Body of pancreas (tissue), 4 donors: ENCODE measurements around the gene G3BP2. TPM values are rescaled to one million over a fixed set of nuclear protein-coding genes. Genes with fewer than 3 reads are reported as not detected.

Experiments
- ATAC-seq: fragments of 150-250 bp; one replicate; pipeline ENCODE4 v1.9.1; 2016
- DNase-seq, 4 donors: peaks; one replicate each; pipeline ENCODE4 v3.0.0-alpha.2; 2019
- H3K27ac ChIP-seq, 4 donors: fragments of 200-600 bp; sonication (generic); 1 replicate in 3 of 4; 2 replicates in 1 of 4; pipeline versions ENCODE4 v1.5.1 to v1.6.1; 2016 to 2019; ENCODE audit warnings: mild to moderate bottlenecking in 1 of 4, mixed read lengths in 1 of 4, moderate library complexity in 1 of 4
- H3K27me3 ChIP-seq, 2 donors: fragments of 200-600 bp; sonication (generic); one replicate each; pipeline ENCODE4 v1.6.0; 2016; ENCODE audit warnings: mild to moderate bottlenecking in 1 of 2
- H3K36me3 ChIP-seq, 2 donors: fragments of 200-600 bp; sonication (generic); replicated peaks in 1 of 2; 2 replicates each; pipeline ENCODE4 v1.5.1; 2016; ENCODE audit warnings: low read depth in 2 of 2; ENCODE audit not compliant: insufficient read depth in 1 of 2
- H3K4me1 ChIP-seq: fragments of 200-600 bp; sonication (generic); one replicate; pipeline ENCODE4 v1.6.0; 2016
- H3K4me3 ChIP-seq, 2 donors: fragments of 200-600 bp; sonication (generic); 1 replicate in 1 of 2; 2 replicates in 1 of 2; pipeline ENCODE4 v1.5.1; 2016 to 2019
- H3K9me3 ChIP-seq, 3 donors: fragments of 200-600 bp; sonication (generic); 1 replicate in 2 of 3; 2 replicates in 1 of 3; pipeline ENCODE4 v1.5.1; 2016
- POLR2A ChIP-seq, 3 donors: fragments of 450-650 bp; IDR thresholded peaks; one replicate each; pipeline ENCODE4 v1.6.1; 2016; ENCODE audit warnings: antibody characterized with exemption in 3 of 3, mild to moderate bottlenecking in 2 of 3
- WGBS, 2 donors: methylation state at CpG; one replicate each; pipeline ENCODE4 v1.1.5; 2017; 5-methylcytosine and 5-hydroxymethylcytosine counted together
- intact Hi-C: fragments of 100-400 bp; cut with DNase I; formaldehyde crosslinking; loops from one replicate; pipeline ENCODE4 v1.15.1; 2023
- total RNA-seq, 2 donors: library from RNA; depleted of rRNA; stranded (reverse); fragments of >200 nt; gene quantifications; one replicate each; pipeline ENCODE4 v1.1.0, GENCODE V29; 2016
- TF ChIP-seq, protein P1 (sequence below), 7 experiments: fragments of 450-650 bp in 4 of 7; fragments of 200-600 bp in 3 of 7; sonication (generic) in 3 of 7; IDR thresholded peaks; one replicate each; pipeline ENCODE4 v1.5.1; 2016 to 2019; ENCODE audit warnings: antibody characterized with exemption in 7 of 7

The G3BP2 gene
- total RNA-seq, 2 donors from 2014 or later, result 29.7 to 65.6 TPM

DNA sequence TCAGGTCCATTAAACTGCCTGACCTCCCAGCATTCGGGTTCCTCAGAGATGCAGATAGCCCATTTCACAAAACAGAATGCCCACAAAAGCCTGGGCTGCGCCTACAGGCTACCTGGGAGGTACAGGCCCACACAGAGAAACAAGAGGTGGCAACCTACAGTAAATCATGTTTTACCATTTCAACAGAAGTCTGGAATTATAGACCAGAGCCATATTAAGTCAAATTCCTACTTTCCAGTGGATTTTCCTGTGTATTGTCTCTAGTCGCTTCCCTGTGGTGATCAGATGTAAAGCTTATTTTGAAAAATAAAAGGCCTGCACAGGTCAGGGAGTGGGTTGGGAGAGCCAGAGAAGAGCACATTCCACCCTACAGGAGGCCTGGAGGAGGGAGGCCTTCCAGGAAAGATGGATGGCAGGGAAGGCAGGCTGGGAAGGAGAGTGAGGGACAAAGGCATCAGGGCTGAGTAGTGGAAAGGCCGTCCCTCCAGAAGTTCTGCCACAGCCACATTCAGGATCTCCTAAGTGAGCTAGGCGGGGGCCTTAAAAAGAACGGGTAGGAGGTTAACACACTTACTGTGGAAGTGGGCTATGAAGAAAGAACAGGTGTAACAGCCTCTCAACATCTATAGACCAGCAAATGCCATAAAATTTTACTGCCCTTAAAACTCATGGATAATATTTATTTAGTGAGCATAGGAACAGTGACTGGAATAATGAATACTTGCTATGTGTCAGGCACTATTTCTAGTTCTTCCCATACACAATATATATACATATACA is 32.2 kb upstream of the G3BP2 start:
- intact Hi-C loops, result no loop called here
- Histone ChIP-seq H3K27me3 (no peaks in the 10 kb centered on the region), H3K9me3 (no peaks in the 10 kb centered on the region), H3K36me3 (no peaks in the 10 kb centered on the region), H3K4me1 (no peaks in the 10 kb centered on the region), H3K27ac (no peak overlapping the region), H3K4me3 (no peak overlapping the region)
- DNase-seq, result no peak
- TF ChIP-seq, protein P1, sequence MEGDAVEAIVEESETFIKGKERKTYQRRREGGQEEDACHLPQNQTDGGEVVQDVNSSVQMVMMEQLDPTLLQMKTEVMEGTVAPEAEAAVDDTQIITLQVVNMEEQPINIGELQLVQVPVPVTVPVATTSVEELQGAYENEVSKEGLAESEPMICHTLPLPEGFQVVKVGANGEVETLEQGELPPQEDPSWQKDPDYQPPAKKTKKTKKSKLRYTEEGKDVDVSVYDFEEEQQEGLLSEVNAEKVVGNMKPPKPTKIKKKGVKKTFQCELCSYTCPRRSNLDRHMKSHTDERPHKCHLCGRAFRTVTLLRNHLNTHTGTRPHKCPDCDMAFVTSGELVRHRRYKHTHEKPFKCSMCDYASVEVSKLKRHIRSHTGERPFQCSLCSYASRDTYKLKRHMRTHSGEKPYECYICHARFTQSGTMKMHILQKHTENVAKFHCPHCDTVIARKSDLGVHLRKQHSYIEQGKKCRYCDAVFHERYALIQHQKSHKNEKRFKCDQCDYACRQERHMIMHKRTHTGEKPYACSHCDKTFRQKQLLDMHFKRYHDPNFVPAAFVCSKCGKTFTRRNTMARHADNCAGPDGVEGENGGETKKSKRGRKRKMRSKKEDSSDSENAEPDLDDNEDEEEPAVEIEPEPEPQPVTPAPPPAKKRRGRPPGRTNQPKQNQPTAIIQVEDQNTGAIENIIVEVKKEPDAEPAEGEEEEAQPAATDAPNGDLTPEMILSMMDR (IDR thresholded peaks at IDR 0.05), result no peak
- TF ChIP-seq POLR2A (IDR thresholded peaks at IDR 0.05), result no peak
- 91 to 98% methylated on average over 5 to 6 of the region's 6 CpGs for WGBS, 2 donors
- no peak for ATAC-seq

DNA sequence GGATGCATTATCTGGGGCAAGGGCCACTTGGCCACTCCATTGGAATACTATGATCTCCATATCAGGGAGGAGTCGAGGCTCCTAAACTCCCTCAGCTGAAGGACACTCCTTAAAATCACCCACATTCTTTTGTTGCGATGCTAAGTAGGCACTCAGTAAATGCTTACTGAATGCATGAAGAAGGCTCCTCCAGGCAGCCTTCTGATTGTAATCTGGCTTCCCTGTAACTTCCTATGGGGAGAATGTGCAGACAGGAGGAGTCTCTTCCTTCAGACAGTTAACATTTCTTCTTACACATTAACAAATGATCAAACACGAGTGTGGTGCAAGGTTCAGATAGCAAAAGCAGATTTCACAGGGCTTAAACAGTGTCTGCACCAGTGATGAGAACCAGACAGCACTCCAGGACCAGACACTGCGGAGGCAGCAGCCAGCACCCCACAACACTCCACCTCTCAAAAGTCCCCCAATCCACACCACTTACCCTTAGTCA is 29.8 kb upstream of the G3BP2 start:
- ATAC-seq, result no peak
- Histone ChIP-seq H3K9me3 (no peaks in the 10 kb centered on the region), H3K4me3 (no peak overlapping the region), H3K36me3 (no peaks in the 10 kb centered on the region), H3K27me3 (no peaks in the 10 kb centered on the region), H3K27ac (no peak overlapping the region), H3K4me1 (no peaks in the 10 kb centered on the region)
- TF ChIP-seq POLR2A (IDR thresholded peaks at IDR 0.05), result no peak
- TF ChIP-seq, protein P1 (IDR thresholded peaks at IDR 0.05), result no peak
- intact Hi-C loops, result no loop called here
- no peak for DNase-seq
- 74 to 79% methylated on average over 4 of the region's 4 CpGs for WGBS, 2 donors

DNA sequence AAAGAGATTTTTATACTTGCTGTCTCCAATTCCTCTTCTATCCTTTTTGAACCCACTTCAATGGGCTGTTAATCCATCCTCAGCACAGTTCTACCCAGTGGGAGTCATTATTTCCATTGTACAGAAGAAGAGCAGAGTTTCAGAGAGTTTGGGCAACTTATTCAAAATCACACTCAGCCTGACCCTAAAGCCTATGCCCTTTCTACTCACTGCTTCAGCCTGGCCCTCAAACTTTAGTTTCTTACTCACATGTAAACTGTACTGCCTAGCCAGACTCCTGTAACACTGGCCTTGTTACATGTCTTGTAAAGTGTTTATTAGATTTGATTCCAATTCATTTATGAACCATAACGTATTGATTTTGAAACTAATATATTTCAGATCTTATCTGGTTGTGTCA is 26.1 kb upstream of the G3BP2 start:
- ATAC-seq, result no peak
- H3K27ac ChIP-seq, result no peak overlapping the region
- H3K9me3 ChIP-seq, result no peaks in the 10 kb centered on the region
- intact Hi-C loops, result no loop called here
- H3K4me1 ChIP-seq, result no peaks in the 10 kb centered on the region
- no peak overlapping the region for H3K4me3 ChIP-seq
- no peak for DNase-seq
- TF ChIP-seq POLR2A (IDR thresholded peaks at IDR 0.05), result no peak
- TF ChIP-seq, protein P1 (IDR thresholded peaks at IDR 0.05), result no peak
- H3K36me3 ChIP-seq, result no peaks in the 10 kb centered on the region
- no peaks in the 10 kb centered on the region for H3K27me3 ChIP-seq
- WGBS, 2 donors, result 0% methylated on average over 1 of the region's 1 CpG

DNA sequence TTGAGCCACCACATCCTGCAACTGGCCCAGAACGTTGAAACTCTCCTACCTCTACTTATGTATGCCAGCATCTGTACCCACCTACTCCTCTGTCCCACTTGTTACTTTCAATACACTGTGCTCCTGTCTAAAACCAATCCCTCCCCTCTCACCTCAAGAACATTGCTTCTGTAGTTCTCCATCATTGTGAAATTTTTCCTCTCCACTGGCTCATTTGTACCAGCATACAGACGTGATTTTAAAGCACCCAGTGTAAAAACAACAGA is 25.7 kb upstream of the G3BP2 start:
- H3K27me3 ChIP-seq, result no peaks in the 10 kb centered on the region
- DNase-seq (no peak), ATAC-seq (no peak)
- intact Hi-C loops, result no loop called here
- H3K9me3 ChIP-seq, result no peaks in the 10 kb centered on the region
- H3K36me3 ChIP-seq, result no peaks in the 10 kb centered on the region
- no peaks in the 10 kb centered on the region for H3K4me1 ChIP-seq
- WGBS, 2 donors, result 55 to 94% methylated on average over 2 of the region's 2 CpGs
- no peak overlapping the region for H3K27ac ChIP-seq
- no peak overlapping the region for H3K4me3 ChIP-seq
- TF ChIP-seq, protein P1 (IDR thresholded peaks at IDR 0.05), result no peak
- no peak for TF ChIP-seq POLR2A (IDR thresholded peaks at IDR 0.05)
